ENCODE data around the gene RIC3.

RIC3 gene

DNA sequence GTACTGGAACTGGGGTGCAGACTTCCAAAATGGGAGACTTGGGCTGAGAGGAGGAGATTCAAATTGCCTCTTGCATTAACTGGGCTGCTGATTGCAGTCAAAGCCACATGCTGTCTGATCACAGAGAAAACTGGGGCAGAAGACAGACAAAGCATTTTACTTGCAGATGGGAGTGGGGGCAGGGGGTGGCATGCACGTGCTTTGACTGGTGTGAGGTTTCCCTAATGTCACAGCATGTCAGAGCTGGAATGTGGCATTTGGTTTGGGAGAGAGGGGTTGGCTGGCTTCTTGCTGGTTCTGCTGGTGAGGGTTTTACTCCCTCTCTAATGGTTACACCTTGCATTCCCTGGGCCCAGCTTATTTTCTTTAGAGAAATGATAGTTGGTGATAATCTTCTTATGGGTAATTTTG, 84.9 kb downstream of the RIC3 start:
- ChIA-PET CTCF (interaction anchor here (1.0 kb wide), 1 partner anchor 51 kb away, joined by 3 read pairs; no protein-coding TSS in a partner anchor), POLR2A (no interaction called here)

DNA sequence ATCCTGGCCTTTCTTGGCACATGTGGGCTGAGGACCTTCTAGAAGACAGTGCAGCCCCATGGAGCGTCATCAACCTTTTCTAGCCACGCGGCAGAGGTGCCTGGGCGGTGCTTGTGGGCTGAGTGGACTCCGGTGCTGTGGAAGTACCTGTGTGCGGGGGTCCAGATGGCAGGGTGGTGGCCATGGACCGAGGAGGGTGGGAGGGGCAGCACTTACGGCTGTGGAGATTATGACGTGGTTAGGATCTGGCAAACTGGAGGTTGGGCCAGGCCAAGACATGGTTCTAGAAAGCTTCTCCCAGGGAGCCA, 85.8 kb downstream of the RIC3 start:
- CTCF ChIA-PET, result interaction anchor here (1.5 to 2.7 kb wide), 2 partner anchors 8 to 50 kb away, joined by 6 to 11 read pairs; no protein-coding TSS in a partner anchor
- no peak for DNase-seq (ENCODE audit: extremely low spot score)
- TF ChIP-seq ARNT (IDR thresholded peaks at IDR 0.05) (no peak), NFRKB (IDR thresholded peaks at IDR 0.05) (no peak), FOXK2 (IDR thresholded peaks at IDR 0.05) (no peak), L3MBTL2 (conservative IDR thresholded peaks at IDR 0.05) (no peak)
- POLR2A ChIA-PET, result interaction anchor here (1.3 kb wide), 1 partner anchor 96 kb away, joined by 3 read pairs; the partner anchor contains the start of gene EIF3F

More for the DNA sequence above, 84.9 kb downstream of the RIC3 start:
- no peak for DNase-seq (ENCODE audit: extremely low spot score)
- TF ChIP-seq SUZ12 (IDR thresholded peaks at IDR 0.05) (no peak), BHLHE40 (IDR thresholded peaks at IDR 0.05; ENCODE audit: borderline replicate concordance) (no peak), LEF1 (IDR thresholded peaks at IDR 0.05; ENCODE audit: borderline replicate concordance) (no peak), ARNT (IDR thresholded peaks at IDR 0.05) (no peak), FOXA1 (IDR thresholded peaks at IDR 0.05) (no peak), FOXK2 (IDR thresholded peaks at IDR 0.05) (no peak)

DNA sequence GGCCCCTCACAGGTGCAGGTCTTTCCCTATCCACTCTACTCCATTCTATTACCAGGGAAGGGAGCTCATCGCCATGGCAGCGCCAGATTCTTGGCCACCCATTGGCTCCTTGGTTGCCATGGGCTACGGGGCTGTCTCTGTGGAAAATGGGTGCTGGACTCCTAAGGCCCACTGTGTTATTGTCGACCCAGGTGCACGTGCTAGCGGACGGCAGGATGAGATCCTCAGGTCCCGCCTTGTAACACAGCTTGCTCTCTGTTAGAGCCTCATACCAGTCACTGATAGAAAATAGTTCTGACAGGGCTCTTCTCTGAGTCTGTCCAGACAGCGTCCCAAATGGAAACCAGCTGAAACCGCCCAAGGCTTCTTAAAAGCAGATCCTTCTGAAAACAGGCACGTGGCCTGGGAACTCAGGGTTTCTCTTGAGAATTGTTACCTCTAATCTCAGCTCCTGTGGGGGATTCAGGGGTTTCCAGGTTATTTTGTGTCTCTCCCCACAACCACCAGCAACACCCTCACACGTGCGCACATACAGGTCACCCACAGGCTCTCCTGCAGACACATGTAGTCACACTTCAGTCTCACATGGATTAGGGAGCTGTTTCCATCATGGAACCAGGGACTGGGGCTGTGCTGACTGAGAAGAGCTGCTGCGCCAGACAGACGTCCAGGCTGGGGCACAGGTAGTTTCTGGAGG, 86.3 kb downstream of the RIC3 start:
- ChIA-PET CTCF (interaction anchor here (0.8 to 2.7 kb wide), 4 partner anchors 8 to 76 kb away, joined by 3 to 11 read pairs (median 5); no protein-coding TSS in a partner anchor), POLR2A (interaction anchor here (1.3 kb wide), 1 partner anchor 95 kb away, joined by 3 read pairs; the partner anchor contains the start of gene EIF3F)
- peak; percentile 24 for DNase-seq (ENCODE audit: extremely low spot score)
- TF ChIP-seq FOXM1 (IDR thresholded peaks at IDR 0.05; ENCODE audit: borderline replicate concordance) (no peak), BHLHE40 (IDR thresholded peaks at IDR 0.05; ENCODE audit: borderline replicate concordance) (no peak), NFRKB (IDR thresholded peaks at IDR 0.05) (no peak), HDGF (IDR thresholded peaks at IDR 0.05; ENCODE audit: borderline replicate concordance) (no peak), SP1 (IDR thresholded peaks at IDR 0.05) (no peak), CTBP1 (IDR thresholded peaks at IDR 0.05; ENCODE audit: borderline replicate concordance) (no peak), ELF4 (IDR thresholded peaks at IDR 0.05) (no peak), FOXK2 (IDR thresholded peaks at IDR 0.05) (no peak), FOXA1 (IDR thresholded peaks at IDR 0.05) (no peak), ZNF384 (IDR thresholded peaks at IDR 0.05) (no peak), ARNT (IDR thresholded peaks at IDR 0.05) (no peak)
- TF ChIP-seq, protein P1, sequence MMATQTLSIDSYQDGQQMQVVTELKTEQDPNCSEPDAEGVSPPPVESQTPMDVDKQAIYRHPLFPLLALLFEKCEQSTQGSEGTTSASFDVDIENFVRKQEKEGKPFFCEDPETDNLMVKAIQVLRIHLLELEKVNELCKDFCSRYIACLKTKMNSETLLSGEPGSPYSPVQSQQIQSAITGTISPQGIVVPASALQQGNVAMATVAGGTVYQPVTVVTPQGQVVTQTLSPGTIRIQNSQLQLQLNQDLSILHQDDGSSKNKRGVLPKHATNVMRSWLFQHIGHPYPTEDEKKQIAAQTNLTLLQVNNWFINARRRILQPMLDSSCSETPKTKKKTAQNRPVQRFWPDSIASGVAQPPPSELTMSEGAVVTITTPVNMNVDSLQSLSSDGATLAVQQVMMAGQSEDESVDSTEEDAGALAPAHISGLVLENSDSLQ (IDR thresholded peaks at IDR 0.05), result no peak

DNA sequence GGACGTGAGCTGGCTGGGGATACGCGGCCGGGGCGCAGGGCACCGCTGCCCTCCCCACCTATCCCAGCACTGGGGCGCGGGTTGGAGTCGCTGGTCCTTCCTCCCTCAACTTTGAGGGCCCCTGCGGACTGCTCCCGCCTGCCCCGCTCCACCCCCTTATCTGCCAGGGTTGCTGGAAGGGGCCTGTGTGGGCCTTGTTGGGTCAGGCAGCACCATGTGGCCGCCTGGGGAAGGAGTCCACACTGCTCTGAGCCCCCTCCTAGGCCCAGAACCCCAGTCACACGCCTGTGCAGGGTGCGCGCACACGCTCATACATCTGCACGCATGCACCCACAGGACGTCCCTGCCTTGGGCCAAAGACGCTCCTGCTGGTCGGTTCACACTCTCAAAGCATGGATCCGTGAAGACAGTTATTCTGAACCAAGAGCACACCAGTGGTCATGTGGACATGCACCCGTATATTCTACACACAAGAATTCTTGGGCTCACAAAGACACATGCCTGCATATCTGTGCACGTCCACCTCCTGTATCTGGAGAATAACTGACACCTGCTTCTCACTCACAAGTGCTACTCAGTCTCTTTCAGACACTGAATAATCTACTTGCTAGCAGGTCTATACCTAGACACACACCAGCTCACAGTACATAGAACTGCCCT, 87.1 kb downstream of the RIC3 start:
- DNase-seq (ENCODE audit: extremely low spot score), result peak; percentile 27
- ChIA-PET CTCF (interaction anchor here (0.8 to 2.7 kb wide), 4 partner anchors 9 to 75 kb away, joined by 3 to 11 read pairs (median 5); no protein-coding TSS in a partner anchor), POLR2A (interaction anchor here (1.3 to 1.7 kb wide), 3 partner anchors 9 to 94 kb away, joined by 3 to 4 read pairs (median 3); partner anchors contain the start of gene EIF3F)
- TF ChIP-seq L3MBTL2 (conservative IDR thresholded peaks at IDR 0.05), result peak; percentile 42; the same call in 1 of the 2 replicates
- no peak for TF ChIP-seq CTBP1 (IDR thresholded peaks at IDR 0.05; ENCODE audit: borderline replicate concordance)

DNA sequence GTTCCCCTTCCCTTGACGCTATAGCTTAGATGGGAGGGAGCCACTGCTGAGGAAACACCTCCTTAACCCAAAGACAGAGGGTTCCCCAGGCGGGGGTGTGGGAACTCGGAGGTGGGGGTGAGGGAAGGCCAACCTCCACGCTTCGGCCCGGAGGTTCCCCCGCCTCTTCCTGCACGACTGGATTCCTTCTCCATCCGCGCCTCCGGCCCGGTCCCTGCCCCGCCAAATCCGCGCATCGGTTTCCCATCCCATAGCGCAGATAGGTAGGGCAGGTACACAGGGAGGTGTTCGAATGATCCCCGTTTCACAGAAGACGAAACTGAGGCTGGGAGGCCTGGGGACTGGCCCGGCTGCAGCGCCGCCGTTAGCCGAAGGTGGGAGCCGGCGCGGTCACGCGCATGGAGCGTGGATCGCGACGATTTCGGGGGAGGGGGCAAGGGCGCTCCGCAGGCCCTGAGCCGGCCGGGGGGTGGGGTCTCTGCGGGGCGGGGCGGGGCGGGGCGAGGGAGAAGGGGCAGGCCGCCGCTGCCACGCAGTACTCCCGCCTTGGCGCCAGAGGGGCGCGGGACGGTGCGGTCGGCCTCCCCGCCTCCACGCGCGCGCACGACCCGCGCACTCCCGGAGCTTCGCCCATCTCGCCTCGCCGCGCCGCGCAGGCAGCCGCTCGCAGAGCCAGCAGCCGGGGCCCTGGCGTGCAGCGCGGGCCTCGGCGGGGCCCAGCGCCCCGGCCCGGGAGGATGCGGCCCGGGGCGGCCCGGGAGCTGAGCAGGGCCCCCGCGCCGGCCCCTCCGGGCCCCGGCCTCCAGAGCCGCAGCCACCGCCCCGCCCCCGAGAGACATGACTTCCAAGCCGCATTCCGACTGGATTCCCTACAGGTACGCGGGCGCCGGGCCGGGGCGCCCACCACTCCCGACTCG, 87.9 kb downstream of the RIC3 start, which contains the start of gene TUB:
Gene TUB (plus strand): TSS at position 538 of the 917 bp plus-strand sequence. CDS start 300 bp downstream, at position 838.
- POLR2A ChIA-PET, result interaction anchor here (1.3 to 1.7 kb wide), 2 partner anchors 10 to 48 kb away, joined by 3 to 4 read pairs; no protein-coding TSS in a partner anchor
- TF ChIP-seq FOXM1 (IDR thresholded peaks at IDR 0.05; ENCODE audit: borderline replicate concordance), result no peak
- no peak for TF ChIP-seq NFRKB (IDR thresholded peaks at IDR 0.05)
- TF ChIP-seq L3MBTL2 (conservative IDR thresholded peaks at IDR 0.05), result peak; percentile 39; the same call in 1 of the 2 replicates
- no peak for TF ChIP-seq SUZ12 (IDR thresholded peaks at IDR 0.05)
- CTCF ChIA-PET, result interaction anchor here (1.0 to 2.7 kb wide), 2 partner anchors 10 to 73 kb away, joined by 3 to 11 read pairs; no protein-coding TSS in a partner anchor
- DNase-seq (ENCODE audit: extremely low spot score), result peak; percentile 76

DNA sequence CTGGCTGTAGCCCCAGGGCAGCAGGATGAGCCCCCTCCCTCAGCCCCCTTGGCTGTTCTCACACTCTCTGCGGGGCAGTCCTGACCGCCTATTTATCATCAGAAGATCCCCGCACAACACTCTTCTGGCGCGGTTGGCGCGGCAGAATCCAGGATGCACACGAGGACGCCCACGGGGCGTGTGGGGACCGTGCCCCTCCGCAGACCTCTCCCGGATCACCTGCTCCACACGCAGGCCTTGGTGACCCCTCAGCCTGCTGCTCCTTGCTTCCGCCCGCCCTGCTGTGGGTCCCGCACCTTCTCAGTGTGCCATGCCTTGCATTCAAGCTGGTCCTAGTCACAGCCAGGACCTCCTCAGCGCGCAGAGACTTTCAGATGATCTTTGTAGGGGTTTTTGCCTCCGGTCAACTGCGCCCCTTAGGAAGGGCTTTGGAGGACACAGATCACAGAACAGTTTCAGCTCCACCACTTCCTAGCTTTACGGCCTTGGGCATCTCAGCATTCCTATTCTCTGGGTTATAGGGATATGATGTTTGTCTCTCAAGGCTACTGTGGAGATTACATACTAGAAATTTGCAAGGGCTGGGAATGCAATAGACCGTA, 88.7 kb downstream of the RIC3 start:
- ChIA-PET CTCF (interaction anchor here (1.0 kb wide), 1 partner anchor 72 kb away, joined by 3 read pairs; no protein-coding TSS in a partner anchor), POLR2A (interaction anchor here (1.7 kb wide), 1 partner anchor 47 kb away, joined by 4 read pairs; no protein-coding TSS in a partner anchor)
- TF ChIP-seq, protein P1 (IDR thresholded peaks at IDR 0.05), result no peak
- DNase-seq (ENCODE audit: extremely low spot score), result no peak
